Measurements from ENCODE around the gene MISFA.

- TF ChIP-seq EP300 (IDR thresholded peaks at IDR 0.05) (no peak), CTCF (IDR thresholded peaks at IDR 0.05) (no peak), POLR2A (IDR thresholded peaks at IDR 0.05) (no peak), POLR2AphosphoS5 (IDR thresholded peaks at IDR 0.05) (no peak)
Measured at GRCh38 chr11:18580113-18580766, 19.3 kb upstream of the MISFA start.

Measured in upper lobe of left lung (tissue), 4 donors.